ENCODE measurements around the gene PCDH15.

PCDH15 gene

GRCh38 chr10:54108961-54109360, 692.1 kb downstream of the PCDH15 start:
- no peak for TF ChIP-seq CTCF (conservative IDR thresholded peaks at IDR 0.05; ENCODE audit: low read depth, low read length)

GRCh38 chr10:54096892-54097291, 704.1 kb downstream of the PCDH15 start:
- no peak for DNase-seq (ENCODE audit: low read depth)
- H3K4me3 ChIP-seq (ENCODE audit: low read depth, low read length), result no peak overlapping the region
- TF ChIP-seq CTCF (conservative IDR thresholded peaks at IDR 0.05; ENCODE audit: low read depth, low read length), result no peak

More at GRCh38 chr10:54108961-54109360, 692.1 kb downstream of the PCDH15 start:
- no peak overlapping the region for H3K4me3 ChIP-seq (ENCODE audit: low read depth, low read length)
- no peak for DNase-seq (ENCODE audit: low read depth)

GRCh38 chr10:54094321-54094720, 706.7 kb downstream of the PCDH15 start:
- H3K4me3 ChIP-seq (ENCODE audit: low read depth, low read length), result no peak overlapping the region
- no peak for TF ChIP-seq CTCF (conservative IDR thresholded peaks at IDR 0.05; ENCODE audit: low read depth, low read length)
- no peak for DNase-seq (ENCODE audit: low read depth)

DNA sequence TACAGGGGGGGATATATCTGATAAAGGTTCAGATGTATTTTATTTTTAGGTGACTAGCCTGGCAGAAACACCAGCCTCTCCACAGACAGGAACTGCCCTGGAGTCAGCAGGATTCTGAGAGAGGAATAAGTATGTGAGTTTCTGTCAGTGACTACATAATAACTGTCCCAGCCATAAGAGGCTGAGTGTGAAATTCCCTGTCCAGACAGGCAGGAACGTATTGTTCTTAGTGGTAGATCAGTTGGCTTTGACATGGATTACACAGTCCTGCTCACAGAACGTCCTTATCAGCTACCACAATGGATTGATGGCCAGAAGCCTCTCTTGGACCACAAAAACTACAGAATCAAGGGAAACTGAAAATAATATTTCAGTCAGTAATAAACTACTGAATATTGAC, 709.8 kb downstream of the PCDH15 start:
- DNase-seq (ENCODE audit: low read depth), result no peak
- no peak for TF ChIP-seq CTCF (conservative IDR thresholded peaks at IDR 0.05; ENCODE audit: low read depth, low read length)
- H3K4me3 ChIP-seq (ENCODE audit: low read depth, low read length), result no peak overlapping the region

GRCh38 chr10:54081950-54082349, 719.1 kb downstream of the PCDH15 start:
- no peak for TF ChIP-seq CTCF (conservative IDR thresholded peaks at IDR 0.05; ENCODE audit: low read depth, low read length)
- DNase-seq (ENCODE audit: low read depth), result no peak
- no peak overlapping the region for H3K4me3 ChIP-seq (ENCODE audit: low read depth, low read length)

- no peak for TF ChIP-seq CTCF (conservative IDR thresholded peaks at IDR 0.05; ENCODE audit: low read depth, low read length)
- H3K4me3 ChIP-seq (ENCODE audit: low read depth, low read length), result no peak overlapping the region
- no peak for DNase-seq (ENCODE audit: low read depth)
These were observed 733.7 kb downstream of the PCDH15 start for GRCh38 chr10:54067361-54067760.

DNA sequence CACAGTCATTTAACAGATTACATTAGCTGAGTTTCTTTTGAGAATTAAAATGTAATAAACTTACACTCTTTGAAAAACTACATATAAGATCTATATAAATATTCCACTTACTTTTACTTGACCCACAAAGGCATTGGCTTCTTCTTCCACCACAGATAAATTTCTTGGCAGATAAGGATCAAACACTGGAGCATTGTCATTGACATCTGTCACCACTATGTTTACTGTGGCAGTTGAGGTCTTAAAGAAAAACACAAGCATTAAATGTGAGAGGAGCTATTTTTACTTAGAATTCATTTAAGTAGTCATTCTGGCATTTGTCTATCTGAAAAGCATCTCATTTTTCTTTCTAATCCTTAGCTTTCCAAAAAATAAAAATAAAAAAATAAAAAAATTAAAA, 734.4 kb downstream of the PCDH15 start:
- no peak for TF ChIP-seq CTCF (conservative IDR thresholded peaks at IDR 0.05; ENCODE audit: low read depth, low read length)
- no peak for DNase-seq (ENCODE audit: low read depth)
- no peak overlapping the region for H3K4me3 ChIP-seq (ENCODE audit: low read depth, low read length)
